ENCODE data around the gene SENP3. TPM values are rescaled to one million over a fixed set of nuclear protein-coding genes. Genes with fewer than 3 reads are reported as not detected.
A peak's percentile ranks its signal among the peaks of the same experiment; 100 is the strongest.

Gene SENP3
- total and polyA plus RNA-seq, 9 donors: 31.2 to 104 (median 42.7) TPM

DNA sequence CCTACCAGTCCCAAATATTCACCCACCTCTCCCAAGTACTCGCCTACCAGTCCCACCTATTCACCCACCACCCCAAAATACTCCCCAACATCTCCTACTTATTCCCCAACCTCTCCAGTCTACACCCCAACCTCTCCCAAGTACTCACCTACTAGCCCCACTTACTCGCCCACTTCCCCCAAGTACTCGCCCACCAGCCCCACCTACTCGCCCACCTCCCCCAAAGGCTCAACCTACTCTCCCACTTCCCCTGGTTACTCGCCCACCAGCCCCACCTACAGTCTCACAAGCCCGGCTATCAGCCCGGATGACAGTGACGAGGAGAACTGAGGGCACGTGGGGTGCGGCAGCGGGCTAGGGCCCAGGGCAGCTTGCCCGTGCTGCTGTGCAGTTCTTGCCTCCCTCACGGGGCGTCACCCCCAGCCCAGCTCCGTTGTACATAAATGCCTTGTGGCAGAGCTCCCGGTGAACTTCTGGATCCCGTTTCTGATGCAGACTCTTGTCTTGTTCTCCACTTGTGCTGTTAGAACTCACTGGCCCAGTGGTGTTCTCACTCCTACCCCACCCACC is 47.8 kb upstream of the SENP3 start:
- 51 to 53% (median 52%) methylated on average over 17 of the region's 17 CpGs for WGBS, 3 donors
- TF ChIP-seq EP300 (IDR thresholded peaks at IDR 0.05) (no peak), POLR2A (IDR thresholded peaks at IDR 0.05) (no peak), CTCF (IDR thresholded peaks at IDR 0.05) (no peak)
- intact Hi-C loops (cut with DNase I): loop anchor here (2.0 to 10.0 kb wide), 4 partner anchors 43 to 81 kb away; partner anchors contain the start of genes SENP3 (in 3 of the 4), SOX15 (in 1 of the 4) and TNFSF13 (in 1 of the 4)
- Histone ChIP-seq H3K27me3 (no peaks in the 10 kb centered on the region), H3K9me3 (no peaks in the 10 kb centered on the region), H3K36me3 (no peaks in the 10 kb centered on the region), H3K27ac (no peak overlapping the region), H3K4me3 (no peak overlapping the region), H3K4me1 (ENCODE audit: insufficient read depth) (no peaks in the 10 kb centered on the region)
- no peak for DNase-seq

GRCh38 chr17:7515911-7516610 is 45.7 kb upstream of the SENP3 start:
- WGBS, 3 donors: 81 to 89% (median 86%) methylated on average over 13 of the region's 13 CpGs
- DNase-seq: no peak

DNA sequence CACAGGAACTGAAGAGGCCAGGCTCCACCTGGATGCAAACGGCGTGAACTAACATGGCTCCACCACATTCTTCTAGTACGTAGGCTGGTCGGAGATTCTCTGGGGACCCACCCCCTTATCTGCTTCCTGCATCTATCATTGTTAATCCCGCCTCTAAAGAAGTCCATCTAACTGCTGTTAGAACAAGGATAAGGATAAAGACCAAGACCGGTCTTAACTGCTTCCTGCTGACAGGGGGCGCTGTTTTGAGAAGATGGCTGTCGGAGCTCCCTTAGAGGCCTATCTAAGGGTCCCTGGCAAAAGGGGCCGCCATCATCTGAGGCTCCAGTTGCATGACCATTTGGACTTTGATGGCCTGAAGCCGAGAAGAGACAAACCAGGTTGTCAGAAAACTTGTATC is 38.7 kb upstream of the SENP3 start:
- peak in 1 of 5 donors; percentile 33 for DNase-seq
- no peaks in the 10 kb centered on the region for H3K4me1 ChIP-seq (ENCODE audit: insufficient read depth)

More at GRCh38 chr17:7515911-7516610, 45.7 kb upstream of the SENP3 start:
- intact Hi-C loops (cut with DNase I): loop anchor here in 2 of 4 donors (2.0 to 10.0 kb wide), 2 partner anchors 45 to 79 kb away; partner anchors contain the start of genes SENP3 (in 1 of the 2) and SOX15 (in 1 of the 2)
- H3K9me3 ChIP-seq: no peaks in the 10 kb centered on the region
- H3K4me1 ChIP-seq (ENCODE audit: insufficient read depth): no peaks in the 10 kb centered on the region
- TF ChIP-seq CTCF (IDR thresholded peaks at IDR 0.05) (no peak), POLR2A (IDR thresholded peaks at IDR 0.05) (no peak), EP300 (IDR thresholded peaks at IDR 0.05) (no peak)
- H3K27me3 ChIP-seq: no peaks in the 10 kb centered on the region
- H3K4me3 ChIP-seq: no peak overlapping the region
- H3K27ac ChIP-seq: no peak overlapping the region
- no peaks in the 10 kb centered on the region for H3K36me3 ChIP-seq

DNA sequence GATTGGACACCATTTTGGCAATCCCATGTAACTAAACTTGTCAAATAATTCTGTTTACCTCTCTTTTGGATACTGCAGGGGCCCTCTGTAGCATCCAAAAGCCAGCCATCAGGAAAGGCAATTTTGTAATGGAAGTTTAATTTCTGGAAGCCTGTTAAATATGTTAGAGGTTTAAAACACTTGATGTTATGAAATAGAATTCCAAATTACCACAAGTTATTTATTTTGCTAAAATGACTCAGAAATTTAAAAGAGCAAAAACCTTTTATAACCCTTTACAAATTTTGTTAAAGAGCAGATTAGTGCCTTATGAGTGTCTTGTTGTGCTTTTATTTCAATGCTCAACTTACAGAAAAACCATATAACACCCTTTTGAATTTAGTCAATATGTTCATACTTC is 32.9 kb upstream of the SENP3 start:
- no peaks in the 10 kb centered on the region for H3K27me3 ChIP-seq
- H3K4me1 ChIP-seq (ENCODE audit: insufficient read depth): no peaks in the 10 kb centered on the region
- intact Hi-C loops (cut with DNase I): no loop called here
- H3K9me3 ChIP-seq: peaks cover 0 to 2% of the 10 kb centered on the region in 2 donors
- no peaks in the 10 kb centered on the region for H3K36me3 ChIP-seq
- TF ChIP-seq CTCF (IDR thresholded peaks at IDR 0.05): no peak
- TF ChIP-seq POLR2A (IDR thresholded peaks at IDR 0.05): no peak
- TF ChIP-seq EP300 (IDR thresholded peaks at IDR 0.05): no peak
- no peak overlapping the region for H3K4me3 ChIP-seq
- no peak for DNase-seq
- no peak overlapping the region for H3K27ac ChIP-seq

More for the DNA sequence above, 38.7 kb upstream of the SENP3 start:
- intact Hi-C loops (cut with DNase I): no loop called here
- H3K27ac ChIP-seq: no peak overlapping the region
- no peaks in the 10 kb centered on the region for H3K9me3 ChIP-seq
- TF ChIP-seq CTCF (IDR thresholded peaks at IDR 0.05): no peak
- TF ChIP-seq POLR2A (IDR thresholded peaks at IDR 0.05): no peak
- no peak for TF ChIP-seq EP300 (IDR thresholded peaks at IDR 0.05)
- no peaks in the 10 kb centered on the region for H3K36me3 ChIP-seq
- no peak overlapping the region for H3K4me3 ChIP-seq
- 44 to 56% (median 52%) methylated on average over 10 of the region's 10 CpGs for WGBS, 3 donors
- H3K27me3 ChIP-seq: no peaks in the 10 kb centered on the region
